Stimulated activated CD4-positive, alpha-beta T cell treated with anti-CD3 and anti-CD28 coated beads, Interleukin-4, amount 100 ng/mL, for 1 hour (primary cell): Measurements from ENCODE around the gene EPHX1.

Experiments used
- DNase-seq: peaks from one replicate; pipeline ENCODE4 v3.0.0-alpha.2; 2020

The EPHX1 gene

GRCh38 chr1:225844236-225845061 is 34.5 kb downstream of the EPHX1 start:
- DNase-seq = no peak

DNA sequence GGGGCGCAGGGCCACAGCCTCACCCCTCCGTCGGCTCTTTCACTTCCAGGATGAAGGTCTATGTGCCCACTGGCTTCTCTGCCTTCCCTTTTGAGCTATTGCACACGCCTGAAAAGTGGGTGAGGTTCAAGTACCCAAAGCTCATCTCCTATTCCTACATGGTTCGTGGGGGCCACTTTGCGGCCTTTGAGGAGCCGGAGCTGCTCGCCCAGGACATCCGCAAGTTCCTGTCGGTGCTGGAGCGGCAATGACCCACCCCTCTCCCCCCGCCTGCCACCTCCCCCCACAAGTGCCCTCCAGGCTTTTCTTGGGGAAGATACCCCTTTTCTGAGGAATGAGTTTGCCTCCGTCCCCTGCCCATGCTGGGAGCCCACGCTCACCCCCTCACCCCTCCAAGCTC is 35.2 kb downstream of the EPHX1 start:
- no peak for DNase-seq

DNA sequence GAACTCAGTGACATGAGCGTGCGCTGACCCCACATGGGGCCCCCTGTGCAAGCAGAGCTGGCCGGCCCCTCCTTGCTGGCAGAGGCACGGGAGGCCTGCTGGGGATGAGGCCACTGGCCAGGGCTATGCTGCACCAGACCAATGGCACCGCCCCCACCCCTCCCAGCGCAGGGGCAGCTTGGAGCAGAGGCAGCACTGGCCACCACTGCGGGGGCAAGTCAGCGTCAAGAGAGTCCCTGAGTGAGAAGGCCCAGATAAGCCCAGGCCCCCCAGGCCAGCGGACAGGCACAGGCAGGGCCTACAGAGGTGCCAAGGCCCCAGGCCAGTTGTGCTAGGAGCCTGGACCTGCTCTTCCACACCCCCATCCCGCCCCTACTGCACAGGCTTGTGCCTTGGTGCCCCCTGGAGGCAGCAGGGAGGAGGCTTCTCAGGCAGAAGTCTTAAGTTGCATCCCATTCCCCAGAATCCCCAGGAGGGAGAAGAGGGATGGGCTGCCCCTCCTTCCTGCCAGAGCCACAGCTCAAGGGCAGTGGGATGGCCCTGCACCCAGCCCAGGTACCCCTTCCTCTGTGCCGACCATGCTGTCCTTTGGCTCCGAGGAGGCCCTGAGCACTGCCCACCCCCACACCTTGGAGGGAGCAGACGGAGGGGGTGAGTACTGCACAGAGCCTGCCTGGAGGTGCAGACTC is 35.8 kb downstream of the EPHX1 start:
- DNase-seq = peak; percentile 41

GRCh38 chr1:225846331-225847310 is 36.7 kb downstream of the EPHX1 start:
- DNase-seq = no peak

DNA sequence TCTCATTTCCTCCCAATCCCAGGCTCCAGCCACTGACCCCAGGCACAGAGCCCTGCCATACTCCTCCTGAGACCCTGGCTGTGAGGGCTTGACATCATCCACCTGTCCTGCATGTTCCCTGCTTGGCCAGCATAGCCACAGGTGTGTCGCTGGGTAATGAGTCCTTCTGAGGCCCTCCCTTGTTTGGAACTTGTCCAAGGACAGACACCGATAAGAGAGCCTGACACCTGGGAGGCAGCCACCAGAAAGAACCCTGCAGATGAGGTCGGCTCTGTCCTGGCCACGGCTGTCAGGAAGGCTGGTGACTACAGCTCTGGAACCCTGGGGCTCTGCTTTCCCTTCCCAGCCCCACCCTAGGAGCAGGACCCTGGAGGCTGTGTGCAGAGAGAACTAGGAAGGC is 37.7 kb downstream of the EPHX1 start:
- DNase-seq = no peak

- no peak for DNase-seq
Observed at GRCh38 chr1:225848030-225848955, 38.4 kb downstream of the EPHX1 start.

- DNase-seq = peak; percentile 17
Observed at GRCh38 chr1:225849925-225850324, 40.0 kb downstream of the EPHX1 start.

DNA sequence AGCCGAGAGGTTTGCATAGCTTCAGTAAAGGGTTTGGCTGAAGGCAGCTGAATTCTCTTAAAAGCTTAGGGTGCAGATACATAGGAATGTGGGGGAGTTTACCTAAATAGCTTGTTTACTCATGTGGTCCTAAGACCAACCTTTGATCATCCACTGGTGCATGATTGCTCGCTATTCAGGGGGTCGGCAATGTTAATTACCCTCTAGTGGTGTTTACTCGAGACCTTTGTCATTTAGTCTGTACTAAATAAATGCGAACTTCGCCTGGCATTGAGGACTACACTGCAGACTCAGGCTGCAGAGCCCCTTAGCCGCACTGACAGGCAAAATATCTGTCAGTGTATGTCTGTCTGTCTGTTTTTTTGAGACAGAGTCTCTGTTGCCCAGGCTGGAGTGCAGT is 40.4 kb downstream of the EPHX1 start:
- DNase-seq = no peak

- no peak for DNase-seq
Observed at GRCh38 chr1:225851805-225852204, 41.9 kb downstream of the EPHX1 start.

DNA sequence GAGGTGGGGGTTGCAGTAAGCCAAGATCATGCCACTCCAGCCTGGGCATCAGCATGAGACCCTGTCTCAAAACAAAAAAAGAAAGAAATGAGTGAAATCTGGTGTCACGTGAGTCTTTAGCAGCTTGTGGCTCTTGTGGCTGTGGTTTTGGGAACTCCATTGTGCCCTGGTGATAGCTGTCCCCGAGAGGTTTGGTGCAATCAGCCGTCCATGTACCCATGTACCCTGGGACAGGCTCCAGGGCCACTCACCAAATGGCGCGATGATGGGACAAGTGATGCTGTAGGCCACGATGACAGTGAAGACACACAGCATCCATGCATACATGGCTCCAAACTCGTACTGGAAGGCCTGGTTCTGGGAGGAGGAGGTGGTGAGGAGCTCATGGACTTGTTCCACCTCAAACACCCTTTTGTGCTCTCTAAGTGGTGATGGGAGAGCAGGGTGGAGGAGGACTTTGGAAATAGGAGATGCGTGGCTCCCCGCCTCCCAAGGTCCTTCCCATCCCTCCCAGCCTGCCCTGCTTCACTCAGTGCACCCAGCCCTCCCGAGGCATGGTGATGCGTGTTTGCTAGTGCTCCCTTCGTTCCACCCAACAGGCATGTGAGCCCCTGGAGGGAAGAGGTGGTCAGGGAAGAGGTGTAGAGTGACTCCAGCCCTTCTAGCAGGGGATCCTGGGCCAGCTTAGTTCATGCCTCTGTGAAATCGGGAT is 42.6 kb downstream of the EPHX1 start:
- DNase-seq = no peak

DNA sequence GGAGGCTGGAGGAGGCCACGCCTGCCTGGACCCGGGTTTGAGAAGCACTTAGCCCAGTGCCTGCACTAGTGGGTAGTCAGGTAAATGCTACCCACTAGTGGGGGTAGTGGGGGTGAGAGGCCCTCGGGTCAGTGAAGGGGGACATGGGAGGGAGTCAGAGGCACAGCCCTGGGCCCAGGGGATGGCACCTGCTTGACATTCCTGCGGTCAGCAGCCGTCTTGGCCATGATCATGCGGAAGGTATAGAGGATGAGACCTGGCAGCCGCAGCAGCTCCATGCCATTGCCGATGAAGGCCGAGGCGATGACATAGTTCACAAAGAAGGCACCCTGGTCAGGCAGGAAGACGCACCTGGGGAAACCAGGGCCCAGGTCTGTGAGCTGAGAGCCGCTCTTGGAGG is 43.5 kb downstream of the EPHX1 start:
- DNase-seq = no peak

- no peak for DNase-seq
Observed at GRCh38 chr1:225855503-225856300, 45.8 kb downstream of the EPHX1 start.

DNA sequence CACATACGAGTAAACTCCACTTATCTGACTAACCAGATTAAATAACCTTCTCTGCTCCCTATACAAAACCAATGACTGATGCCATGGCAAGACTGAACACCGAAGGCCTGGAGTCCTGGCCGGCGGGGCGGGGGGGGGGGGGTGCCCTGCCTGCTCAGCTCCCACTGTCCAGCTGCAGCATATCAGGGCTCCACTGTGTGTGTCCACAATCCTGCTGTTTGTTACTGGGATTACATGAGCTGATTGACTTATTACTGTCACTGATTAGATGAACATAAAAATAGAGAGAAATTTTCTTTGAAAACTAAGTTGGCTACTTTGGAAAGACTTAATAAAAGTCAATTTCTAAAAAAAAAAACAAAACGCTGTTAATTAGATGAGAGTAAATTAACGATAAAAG is 47.3 kb downstream of the EPHX1 start:
- DNase-seq = no peak

GRCh38 chr1:225859151-225859550 is 49.2 kb downstream of the EPHX1 start:
- DNase-seq = no peak

DNA sequence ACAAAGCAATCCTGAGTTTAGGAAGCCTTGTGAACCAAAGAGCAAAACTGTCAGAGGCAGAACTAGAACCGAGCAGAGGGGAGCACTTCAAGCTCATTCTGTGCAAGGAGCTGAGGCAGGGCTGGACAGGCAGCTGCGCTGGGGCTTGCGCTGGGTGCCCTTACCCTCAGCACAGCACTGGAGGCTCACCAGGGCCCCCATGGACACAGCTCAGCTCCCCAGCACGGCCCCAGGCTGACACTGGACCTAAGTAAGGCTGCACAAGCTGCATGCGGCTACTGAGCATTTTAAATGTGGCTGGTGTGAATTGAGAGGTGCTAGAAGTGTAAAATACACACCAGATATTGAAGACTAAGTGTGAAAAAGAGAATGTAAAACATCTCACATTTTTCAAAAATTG is 50.2 kb downstream of the EPHX1 start:
- no peak for DNase-seq

DNA sequence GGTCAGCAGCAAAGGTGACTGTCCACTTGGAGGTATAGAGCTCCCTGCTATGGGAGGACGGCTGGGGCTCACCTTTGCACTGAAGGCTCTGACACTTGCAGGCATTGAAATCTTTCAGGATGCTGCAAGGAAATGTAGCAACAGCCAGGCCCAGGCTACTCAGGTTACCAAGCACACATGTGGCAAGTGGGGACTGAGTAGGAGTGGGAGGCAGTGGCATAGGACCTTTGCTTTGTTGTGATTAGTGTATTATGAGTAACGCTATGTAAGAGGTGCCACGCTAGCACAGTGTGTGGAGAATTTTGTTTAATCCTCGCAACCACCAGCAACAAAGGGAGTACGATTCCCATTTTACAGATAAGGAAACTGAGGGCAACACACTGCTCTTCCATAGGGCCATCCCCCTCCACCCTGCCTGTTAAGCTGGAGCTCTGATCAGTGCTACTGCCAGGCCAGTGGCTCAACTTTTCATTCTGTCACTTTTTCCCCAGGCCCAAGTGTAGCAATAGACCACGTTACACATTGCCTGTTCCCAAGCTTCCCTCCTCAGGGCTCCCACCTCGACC is 51.0 kb downstream of the EPHX1 start:
- DNase-seq = no peak

GRCh38 chr1:225861834-225862580 is 52.1 kb downstream of the EPHX1 start:
- no peak for DNase-seq

GRCh38 chr1:225862581-225862950 is 52.6 kb downstream of the EPHX1 start:
- DNase-seq = no peak

- no peak for DNase-seq
Observed at GRCh38 chr1:225863167-225863566, 53.2 kb downstream of the EPHX1 start.

DNA sequence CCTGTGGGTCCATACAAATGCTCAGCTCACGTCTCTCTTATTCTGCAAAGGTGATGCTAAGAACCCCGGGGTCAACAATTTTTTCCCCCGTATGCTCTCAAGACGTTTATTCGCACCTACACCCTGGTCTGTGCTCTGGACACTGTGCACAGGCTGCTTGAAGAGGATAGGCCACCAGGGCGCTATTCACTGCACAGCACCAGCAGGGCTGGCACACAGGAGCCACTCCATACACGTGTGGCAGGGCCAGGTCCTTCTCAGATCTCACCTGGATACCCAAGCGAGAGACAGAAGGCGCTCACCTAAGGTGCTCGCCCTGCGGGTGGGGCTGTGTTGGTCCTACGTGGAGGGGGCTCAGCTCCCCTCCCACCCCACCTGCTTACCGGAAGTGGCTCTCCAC is 55.6 kb downstream of the EPHX1 start:
- no peak for DNase-seq
